Liver (tissue), 9 donors: ENCODE data around the gene MAG. TPM values are rescaled to one million over a fixed set of nuclear protein-coding genes. Genes with fewer than 3 reads are reported as not detected.

Source experiments
- DNase-seq: peaks from one replicate; pipeline ENCODE4 v3.0.0-alpha.2; 2017; ENCODE audit warnings: low spot score
- H3K27ac ChIP-seq, 2 donors: one replicate each; pipeline ENCODE4 v1.7.0; 2013; ENCODE audit warnings: inconsistent platforms in 2 of 2, low read length in 2 of 2, control low read depth in 1 of 2, low read depth in 1 of 2, mild to moderate bottlenecking in 1 of 2
- H3K27me3 ChIP-seq, 4 donors: one replicate each; pipeline versions ENCODE4 v1.6.1 to v1.7.0; 2013; ENCODE audit warnings: low read length in 3 of 4, inconsistent platforms in 1 of 4, mild to moderate bottlenecking in 1 of 4, moderate library complexity in 1 of 4; ENCODE audit not compliant: control insufficient read depth in 4 of 4, insufficient read depth in 4 of 4
- H3K36me3 ChIP-seq, 4 donors: one replicate each; pipeline versions ENCODE4 v1.6.1 to v1.7.0; 2013; ENCODE audit warnings: low read length in 3 of 4, mild to moderate bottlenecking in 3 of 4, low read depth in 1 of 4, moderate library complexity in 1 of 4; ENCODE audit not compliant: control insufficient read depth in 4 of 4, insufficient read depth in 3 of 4
- H3K4me1 ChIP-seq, 4 donors: one replicate each; pipeline versions ENCODE4 v1.6.1 to v1.7.0; 2013; ENCODE audit warnings: low read length in 3 of 4, mild to moderate bottlenecking in 3 of 4, moderate library complexity in 1 of 4; ENCODE audit not compliant: control insufficient read depth in 4 of 4, insufficient read depth in 4 of 4
- H3K4me3 ChIP-seq, 3 donors: one replicate each; pipeline versions ENCODE4 v1.6.1 to v1.7.0; 2013; ENCODE audit warnings: low read length in 3 of 3, control low read depth in 1 of 3, low read depth in 1 of 3, mild to moderate bottlenecking in 1 of 3
- H3K9ac ChIP-seq, 2 donors: one replicate each; pipeline ENCODE4 v1.7.0; 2013; ENCODE audit warnings: low read length in 2 of 2, mild to moderate bottlenecking in 2 of 2, moderate library complexity in 2 of 2, control low read depth in 1 of 2, low read depth in 1 of 2
- H3K9me3 ChIP-seq, 4 donors: one replicate each; pipeline versions ENCODE4 v1.6.1 to v1.7.0; 2013; ENCODE audit warnings: low read length in 3 of 4; ENCODE audit not compliant: control insufficient read depth in 4 of 4
- CTCF ChIP-seq: fragments of 150-350 bp; IDR thresholded peaks from 2 replicates; pipeline ENCODE4 v1.5.1; 2017; ENCODE audit warnings: improper control_type of control experiment, low read depth, low read length; ENCODE audit not compliant: missing input control
- EGR1 ChIP-seq, 2 donors: IDR thresholded peaks; 2 replicates each; pipeline ENCODE4 v1.6.1; 2016 to 2018; ENCODE audit warnings: antibody characterized with exemption in 2 of 2, low read depth in 2 of 2
- FOXA1 ChIP-seq: IDR thresholded peaks from 2 replicates; pipeline ENCODE4 v1.6.1; 2016; ENCODE audit warnings: antibody characterized with exemption
- FOXA2 ChIP-seq: IDR thresholded peaks from 2 replicates; pipeline ENCODE4 v1.6.1; 2016; ENCODE audit warnings: antibody characterized with exemption
- GABPA ChIP-seq, 2 donors: IDR thresholded peaks in 1 of 2; conservative IDR thresholded peaks in 1 of 2; 2 replicates each; pipeline ENCODE4 v1.6.1; 2016; ENCODE audit warnings: antibody characterized with exemption in 2 of 2, mild to moderate bottlenecking in 1 of 2, moderate library complexity in 1 of 2
- HNF4A ChIP-seq, 2 donors: conservative IDR thresholded peaks; 2 replicates each; pipeline ENCODE4 v1.6.1; 2016; ENCODE audit warnings: antibody characterized with exemption in 2 of 2, mild to moderate bottlenecking in 2 of 2
- HNF4G ChIP-seq: IDR thresholded peaks from 2 replicates; pipeline ENCODE4 v1.6.1; 2016; ENCODE audit warnings: antibody characterized with exemption
- JUND ChIP-seq, 2 donors: IDR thresholded peaks; 2 replicates each; pipeline ENCODE4 v1.6.1; 2016; ENCODE audit warnings: antibody characterized with exemption in 2 of 2
- MAX ChIP-seq: IDR thresholded peaks from 2 replicates; pipeline ENCODE4 v1.6.1; 2016; ENCODE audit warnings: antibody characterized with exemption
- NR2F2 ChIP-seq: IDR thresholded peaks from 2 replicates; pipeline ENCODE4 v1.6.1; 2016; ENCODE audit warnings: antibody characterized with exemption
- RAD21 ChIP-seq, 2 donors: IDR thresholded peaks; 2 replicates each; pipeline ENCODE4 v1.6.1; 2016; ENCODE audit warnings: antibody characterized with exemption in 2 of 2, mild to moderate bottlenecking in 2 of 2
- RXRA ChIP-seq, 2 donors: IDR thresholded peaks; 2 replicates each; pipeline ENCODE4 v1.6.1; 2017 to 2018; ENCODE audit warnings: antibody characterized with exemption in 2 of 2, mild to moderate bottlenecking in 1 of 2
- SP1 ChIP-seq: IDR thresholded peaks from 2 replicates; pipeline ENCODE4 v1.6.1; 2018; ENCODE audit warnings: antibody characterized with exemption, mild to moderate bottlenecking
- TAF1 ChIP-seq: conservative IDR thresholded peaks from 2 replicates; pipeline ENCODE4 v1.6.1; 2016; ENCODE audit warnings: antibody characterized with exemption, mild to moderate bottlenecking
- YY1 ChIP-seq: IDR thresholded peaks from 2 replicates; pipeline ENCODE4 v1.6.1; 2016; ENCODE audit warnings: antibody characterized with exemption, mild to moderate bottlenecking
- ZBTB33 ChIP-seq: IDR thresholded peaks from 2 replicates; pipeline ENCODE4 v1.6.1; 2016; ENCODE audit warnings: antibody characterized with exemption
- WGBS: extraction: QIAGEN DNeasy Blood & Tissue Kit; methylation state at CpG from one replicate; pipeline ENCODE4 v1.1.7; 2013; 5-methylcytosine and 5-hydroxymethylcytosine counted together
- polyA plus RNA-seq, 2 donors: library from polyadenylated mRNA; stranded (reverse) in 1 of 2; unstranded in 1 of 2; fragments of 200-250 nt in 1 of 2; fragments of >200 nt in 1 of 2; fragmentation: Nextera tagmentation in 1 of 2; extraction: Ambion mirVana in 1 of 2; gene quantifications; one replicate each; pipeline versions ENCODE4 v1.2.1 to v1.2.3, GENCODE V29; 2013 to 2015
- total RNA-seq, 2 donors: library from RNA; depleted of rRNA; stranded (reverse); fragments of >200 nt; gene quantifications; one replicate each; pipeline ENCODE4 v1.2.3, GENCODE V29; 2014
- TF ChIP-seq, protein P1 (sequence below): IDR thresholded peaks from 2 replicates; pipeline ENCODE4 v1.6.1; 2016; ENCODE audit warnings: antibody characterized with exemption, mild to moderate bottlenecking
- TF ChIP-seq, protein P2 (sequence below): IDR thresholded peaks from 2 replicates; pipeline ENCODE4 v1.6.1; 2016; ENCODE audit warnings: antibody characterized with exemption
- donor health status: healthy.
- donor health status: healthy.
- donor health status: healthy.
- donor health status: healthy.
- donor health status: healthy.

Gene MAG
- total and polyA plus RNA-seq, 4 donors: 0.29 to 3.9 (median 0.33) TPM; not detected in 1

- H3K27me3 ChIP-seq: no peaks in the 10 kb centered on the region
- TF ChIP-seq FOXA2: no peak
- no peak for TF ChIP-seq GABPA (IDR thresholded peaks at IDR 0.05 in 1 of 2, conservative IDR thresholded peaks at IDR 0.05 in 1 of 2)
- no peak for TF ChIP-seq CTCF
- no peak for TF ChIP-seq MAX
- no peak overlapping the region for H3K27ac ChIP-seq
- 87% methylated on average over 23 of the region's 23 CpGs for WGBS
- DNase-seq: no peak
- H3K4me3 ChIP-seq: no peak overlapping the region
- H3K4me1 ChIP-seq: no peaks in the 10 kb centered on the region
- no peak overlapping the region for H3K9ac ChIP-seq
- H3K36me3 ChIP-seq: no peaks in the 10 kb centered on the region
- H3K9me3 ChIP-seq: no peaks in the 10 kb centered on the region
Measured at GRCh38 chr19:35292421-35293362, 731 bp downstream of the MAG start.

- H3K9ac ChIP-seq: no peak overlapping the region
- no peaks in the 10 kb centered on the region for H3K27me3 ChIP-seq
- TF ChIP-seq YY1 (no peak), HNF4A (conservative IDR thresholded peaks at IDR 0.05) (no peak), GABPA (IDR thresholded peaks at IDR 0.05 in 1 of 2, conservative IDR thresholded peaks at IDR 0.05 in 1 of 2) (no peak), MAX (no peak), NR2F2 (no peak), ZBTB33 (no peak), JUND (IDR thresholded peaks at IDR 0.05) (no peak), CTCF (no peak), TAF1 (no peak), HNF4G (no peak), SP1 (no peak), RXRA (IDR thresholded peaks at IDR 0.05) (no peak), EGR1 (IDR thresholded peaks at IDR 0.05; ENCODE audit: low read depth in 2 of 2) (no peak), FOXA2 (no peak), RAD21 (IDR thresholded peaks at IDR 0.05) (no peak), FOXA1 (no peak)
- TF ChIP-seq, protein P1, sequence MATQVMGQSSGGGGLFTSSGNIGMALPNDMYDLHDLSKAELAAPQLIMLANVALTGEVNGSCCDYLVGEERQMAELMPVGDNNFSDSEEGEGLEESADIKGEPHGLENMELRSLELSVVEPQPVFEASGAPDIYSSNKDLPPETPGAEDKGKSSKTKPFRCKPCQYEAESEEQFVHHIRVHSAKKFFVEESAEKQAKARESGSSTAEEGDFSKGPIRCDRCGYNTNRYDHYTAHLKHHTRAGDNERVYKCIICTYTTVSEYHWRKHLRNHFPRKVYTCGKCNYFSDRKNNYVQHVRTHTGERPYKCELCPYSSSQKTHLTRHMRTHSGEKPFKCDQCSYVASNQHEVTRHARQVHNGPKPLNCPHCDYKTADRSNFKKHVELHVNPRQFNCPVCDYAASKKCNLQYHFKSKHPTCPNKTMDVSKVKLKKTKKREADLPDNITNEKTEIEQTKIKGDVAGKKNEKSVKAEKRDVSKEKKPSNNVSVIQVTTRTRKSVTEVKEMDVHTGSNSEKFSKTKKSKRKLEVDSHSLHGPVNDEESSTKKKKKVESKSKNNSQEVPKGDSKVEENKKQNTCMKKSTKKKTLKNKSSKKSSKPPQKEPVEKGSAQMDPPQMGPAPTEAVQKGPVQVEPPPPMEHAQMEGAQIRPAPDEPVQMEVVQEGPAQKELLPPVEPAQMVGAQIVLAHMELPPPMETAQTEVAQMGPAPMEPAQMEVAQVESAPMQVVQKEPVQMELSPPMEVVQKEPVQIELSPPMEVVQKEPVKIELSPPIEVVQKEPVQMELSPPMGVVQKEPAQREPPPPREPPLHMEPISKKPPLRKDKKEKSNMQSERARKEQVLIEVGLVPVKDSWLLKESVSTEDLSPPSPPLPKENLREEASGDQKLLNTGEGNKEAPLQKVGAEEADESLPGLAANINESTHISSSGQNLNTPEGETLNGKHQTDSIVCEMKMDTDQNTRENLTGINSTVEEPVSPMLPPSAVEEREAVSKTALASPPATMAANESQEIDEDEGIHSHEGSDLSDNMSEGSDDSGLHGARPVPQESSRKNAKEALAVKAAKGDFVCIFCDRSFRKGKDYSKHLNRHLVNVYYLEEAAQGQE: no peak
- TF ChIP-seq, protein P2, sequence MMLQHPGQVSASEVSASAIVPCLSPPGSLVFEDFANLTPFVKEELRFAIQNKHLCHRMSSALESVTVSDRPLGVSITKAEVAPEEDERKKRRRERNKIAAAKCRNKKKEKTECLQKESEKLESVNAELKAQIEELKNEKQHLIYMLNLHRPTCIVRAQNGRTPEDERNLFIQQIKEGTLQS: no peak
- no peak overlapping the region for H3K4me3 ChIP-seq
- H3K4me1 ChIP-seq: no peaks in the 10 kb centered on the region
- H3K9me3 ChIP-seq: no peaks in the 10 kb centered on the region
- 68% methylated on average over 7 of the region's 7 CpGs for WGBS
- H3K27ac ChIP-seq: no peak overlapping the region
- no peak for DNase-seq
- no peaks in the 10 kb centered on the region for H3K36me3 ChIP-seq
Measured at GRCh38 chr19:35293363-35293739, 1.4 kb downstream of the MAG start.
